Measurements from ENCODE around the gene KCNN3. TPM values are rescaled to one million over a fixed set of nuclear protein-coding genes. Genes with fewer than 3 reads are reported as not detected.

Gene KCNN3
- total and polyA plus RNA-seq, 2 of the 13 experiments (the other 11 are each of a cell fraction or from before 2014, with no cell fraction given), result not detected

GRCh38 chr1:154822233-154822632 is 47.8 kb downstream of the KCNN3 start (continued):
- no peak for TF ChIP-seq AKNA (CRISPR knock-in tag; IDR thresholded peaks at IDR 0.05; ENCODE audit: borderline replicate concordance)
- no peak for TF ChIP-seq MIER2 (CRISPR knock-in tag; IDR thresholded peaks at IDR 0.05)
- no peak for TF ChIP-seq ZFP62 (CRISPR knock-in tag; IDR thresholded peaks at IDR 0.05)
- TF ChIP-seq ZC3H13 (CRISPR knock-in tag; IDR thresholded peaks at IDR 0.05), result no peak
- TF ChIP-seq ELF4 (CRISPR knock-in tag; IDR thresholded peaks at IDR 0.05; ENCODE audit: borderline replicate concordance), result no peak
- TF ChIP-seq HCFC1 (IDR thresholded peaks at IDR 0.05; ENCODE audit: low read depth, low read length), result no peak
- no peak for TF ChIP-seq ZNF44 (CRISPR knock-in tag; IDR thresholded peaks at IDR 0.05)
- no peak for TF ChIP-seq MEIS1 (CRISPR knock-in tag; IDR thresholded peaks at IDR 0.05; ENCODE audit: borderline replicate concordance)

- WGBS (ENCODE audit: low lambda C conversion rate), result 35% methylated on average over 3 of the region's 7 CpGs
- in situ Hi-C loops (cut with HindIII; ENCODE audit: extremely low pct_ligation_motif_present, low pct_unique_long_range_greater_than_20kb), result no loop called here
- FAIRE-seq, result no peak
- TF ChIP-seq ZFYVE20 (CRISPR knock-in tag; IDR thresholded peaks at IDR 0.05; ENCODE audit: borderline replicate concordance, low read depth) (no peak), MZF1 (CRISPR knock-in tag; IDR thresholded peaks at IDR 0.05; ENCODE audit: borderline replicate concordance) (no peak), ZNF576 (CRISPR knock-in tag; IDR thresholded peaks at IDR 0.05) (no peak), ATF7 (IDR thresholded peaks at IDR 0.05) (no peak), ATF7 (CRISPR knock-in tag; IDR thresholded peaks at IDR 0.05) (no peak), MYC (CRISPR knock-in tag; IDR thresholded peaks at IDR 0.05; ENCODE audit: borderline replicate concordance) (no peak), ZHX1 (CRISPR knock-in tag; IDR thresholded peaks at IDR 0.05; ENCODE audit: low read depth) (no peak), MYNN (CRISPR knock-in tag; IDR thresholded peaks at IDR 0.05; ENCODE audit: low read depth) (no peak), KLF6 (CRISPR knock-in tag; IDR thresholded peaks at IDR 0.05) (no peak)
Observed at GRCh38 chr1:154821083-154821482, 49.0 kb downstream of the KCNN3 start.

More at GRCh38 chr1:154821083-154821482, 49.0 kb downstream of the KCNN3 start:
- H3K4me2 ChIP-seq (ENCODE audit: low read depth, low read length), result no peak overlapping the region
- DNase-seq (ENCODE audit: low spot score) (no peak), ATAC-seq (no peak)
- CTCF ChIA-PET (ENCODE audit: low intra/inter-chr PET ratio, low total read pairs), result no interaction called here
- no peak overlapping the region for H3K9ac ChIP-seq (ENCODE audit: insufficient read depth, low read depth, low read length)
- H3K27me3 ChIP-seq (ENCODE audit: control insufficient read depth in 1 of 2, insufficient read depth in 2 of 2, low read length in 2 of 2), result peaks cover 0 to 35% of the 10 kb centered on the region in 2 experiments; a peak in 4 of 5 replicates
- POLR2A ChIA-PET, result no interaction called here
- no TSS peak for BruUV-seq (replicated peaks)
- 0 out of 2 replicates have a peak, but pooled peaks cover 2% of the 10 kb centered on the region for H4K20me1 ChIP-seq (ENCODE audit: insufficient read depth, low read length)
- no peaks in the 10 kb centered on the region for H3K36me3 ChIP-seq (replicated peaks in 1 of 2; ENCODE audit: control insufficient read depth in 1 of 2, insufficient read depth in 2 of 2, low read length in 2 of 2)
- H3K79me2 ChIP-seq (ENCODE audit: insufficient read depth, low read length), result no peaks in the 10 kb centered on the region
- H3K4me1 ChIP-seq (ENCODE audit: insufficient read depth, low read length), result no peaks in the 10 kb centered on the region
- intact Hi-C loops (cut with micrococcal nuclease; ENCODE audit: unreplicated experiment), result no loop called here
- no peak overlapping the region for H2AFZ ChIP-seq (ENCODE audit: low read length)
- H3K27ac ChIP-seq (ENCODE audit: extremely low read length, insufficient read depth, low read length), result no peak overlapping the region
- no peak overlapping the region for H3K4me3 ChIP-seq (replicated peaks in 1 of 3; ENCODE audit: insufficient read depth in 1 of 3, low read depth in 2 of 3, low read length in 3 of 3)
- H3K9me3 ChIP-seq (ENCODE audit: low read length), result no peaks in the 10 kb centered on the region

All from HepG2 (cell line).